HepG2 (cell line): ENCODE measurements around the gene MRPS18C. TPM values are rescaled to one million over a fixed set of nuclear protein-coding genes. Genes with fewer than 3 reads are reported as not detected.

Experiments used
- AKAP8 ChIP-seq: sonication (generic); formaldehyde crosslinking; IDR thresholded peaks from 2 replicates; pipeline ENCODE4 v1.5.1; 2020; ENCODE audit warnings: mild to moderate bottlenecking, missing genetic modification reagents
- CEBPB ChIP-seq: IDR thresholded peaks from 2 replicates; pipeline ENCODE4 v1.6.1; 2011; ENCODE audit warnings: low read depth, low read length, improper control_type of control experiment, borderline replicate concordance
- CHCHD3 ChIP-seq: sonication (generic); formaldehyde crosslinking; IDR thresholded peaks from 2 replicates; pipeline ENCODE4 v1.8.0; 2022; ENCODE audit warnings: mild to moderate bottlenecking, missing genetic modification reagents, moderate library complexity
- FOXM1 ChIP-seq: sonication (generic); formaldehyde crosslinking; IDR thresholded peaks from 2 replicates; pipeline ENCODE4 v1.5.0; 2020; ENCODE audit warnings: missing genetic modification reagents
- NFYC ChIP-seq: IDR thresholded peaks from 2 replicates; pipeline ENCODE4 v1.6.1; 2016; ENCODE audit warnings: missing genetic modification reagents, missing compliant biosample characterization
- RXRA ChIP-seq: sonication (generic); formaldehyde crosslinking; IDR thresholded peaks from 2 replicates; pipeline ENCODE4 v1.5.1; 2020; ENCODE audit warnings: missing genetic modification reagents
- SMAD9 ChIP-seq: sonication (generic); formaldehyde crosslinking; IDR thresholded peaks from 2 replicates; pipeline ENCODE4 v1.5.1; 2020; ENCODE audit warnings: mild to moderate bottlenecking, missing genetic modification reagents
- U2AF1 ChIP-seq: fragments of 200-400 bp; formaldehyde crosslinking; optimal IDR thresholded peaks from 2 replicates; pipeline ENCODE3; 2017; ENCODE audit warnings: mild to moderate bottlenecking, low read depth, low read length
- ZNF10 ChIP-seq: sonication (generic); formaldehyde crosslinking; IDR thresholded peaks from 2 replicates; pipeline ENCODE4 v1.4.0; 2020; ENCODE audit warnings: mild to moderate bottlenecking, low read depth, missing genetic modification reagents, borderline replicate concordance
- ZNF260 ChIP-seq: sonication (generic); formaldehyde crosslinking; IDR thresholded peaks from 2 replicates; pipeline ENCODE4 v1.4.0; 2020; ENCODE audit warnings: missing genetic modification reagents, low read depth, mild to moderate bottlenecking, borderline replicate concordance
- ZNF296 ChIP-seq: sonication (generic); formaldehyde crosslinking; conservative IDR thresholded peaks from 2 replicates; pipeline ENCODE4 v1.5.0; 2020; ENCODE audit warnings: mild to moderate bottlenecking, missing genetic modification reagents
- ZNF350 ChIP-seq: sonication (generic); formaldehyde crosslinking; IDR thresholded peaks from 2 replicates; pipeline ENCODE4 v1.4.0; 2020; ENCODE audit warnings: mild to moderate bottlenecking, low read depth, missing genetic modification reagents, borderline replicate concordance
- ZNF510 ChIP-seq: sonication (generic); formaldehyde crosslinking; IDR thresholded peaks from 2 replicates; pipeline ENCODE4 v1.4.0; 2020; ENCODE audit warnings: low read depth, mild to moderate bottlenecking, missing genetic modification reagents
- ZNF552 ChIP-seq: sonication (generic); formaldehyde crosslinking; IDR thresholded peaks from 2 replicates; pipeline ENCODE4 v1.9.0; 2022; ENCODE audit warnings: missing genetic modification reagents, mild to moderate bottlenecking, borderline replicate concordance
- ZNF607 ChIP-seq: sonication (generic); formaldehyde crosslinking; IDR thresholded peaks from 2 replicates; pipeline ENCODE4 v1.5.1; 2020; ENCODE audit warnings: missing genetic modification reagents, mild to moderate bottlenecking, borderline replicate concordance
- polyA plus RNA-seq, 8 experiments: library from polyadenylated mRNA; depleted of rRNA in 3 of 8; stranded (reverse) in 7 of 8; unstranded in 1 of 8; fragments of >200 nt; fragmentation: Illumina TruSeq in 4 of 8; extraction: Trizol in 4 of 8; gene quantifications; 2 replicates each; pipeline versions ENCODE4 v1.2.1 to v1.2.3, GENCODE V29; 2011 to 2016; ENCODE audit warnings: low read depth in 4 of 8, missing spikeins in 1 of 8, mixed read lengths in 1 of 8; ENCODE audit not compliant: insufficient read depth in 1 of 8
- total RNA-seq, 5 experiments: library from RNA; depleted of rRNA; stranded (reverse); fragments of >200 nt; fragmentation: Illumina TruSeq; extraction: Trizol; gene quantifications; 2 replicates each; pipeline ENCODE4 v1.2.3, GENCODE V29; 2016; ENCODE audit warnings: low read depth in 1 of 5
- TF ChIP-seq, protein P1 (sequence below): sonication (generic); formaldehyde crosslinking; IDR thresholded peaks from 2 replicates; pipeline ENCODE4 v1.8.0; 2022; ENCODE audit warnings: low read depth, missing genetic modification reagents
- TF ChIP-seq, protein P2 (sequence below): sonication (generic); formaldehyde crosslinking; IDR thresholded peaks from 2 replicates; pipeline ENCODE4 v1.4.0; 2020; ENCODE audit warnings: missing genetic modification reagents, mild to moderate bottlenecking, borderline replicate concordance
- TF ChIP-seq, protein P3 (sequence below): sonication (generic); formaldehyde crosslinking; conservative IDR thresholded peaks from 2 replicates; pipeline ENCODE4 v1.4.0; 2020; ENCODE audit warnings: missing genetic modification reagents
- TF ChIP-seq, protein P4 (sequence below): sonication (generic); formaldehyde crosslinking; conservative IDR thresholded peaks from 2 replicates; pipeline ENCODE4 v1.8.0; 2022; ENCODE audit warnings: missing genetic modification reagents

Gene MRPS18C
- total and polyA plus RNA-seq, 2 of the 13 experiments (the other 11 are each of a cell fraction or from before 2014, with no cell fraction given), result 45.4 to 124 TPM

DNA sequence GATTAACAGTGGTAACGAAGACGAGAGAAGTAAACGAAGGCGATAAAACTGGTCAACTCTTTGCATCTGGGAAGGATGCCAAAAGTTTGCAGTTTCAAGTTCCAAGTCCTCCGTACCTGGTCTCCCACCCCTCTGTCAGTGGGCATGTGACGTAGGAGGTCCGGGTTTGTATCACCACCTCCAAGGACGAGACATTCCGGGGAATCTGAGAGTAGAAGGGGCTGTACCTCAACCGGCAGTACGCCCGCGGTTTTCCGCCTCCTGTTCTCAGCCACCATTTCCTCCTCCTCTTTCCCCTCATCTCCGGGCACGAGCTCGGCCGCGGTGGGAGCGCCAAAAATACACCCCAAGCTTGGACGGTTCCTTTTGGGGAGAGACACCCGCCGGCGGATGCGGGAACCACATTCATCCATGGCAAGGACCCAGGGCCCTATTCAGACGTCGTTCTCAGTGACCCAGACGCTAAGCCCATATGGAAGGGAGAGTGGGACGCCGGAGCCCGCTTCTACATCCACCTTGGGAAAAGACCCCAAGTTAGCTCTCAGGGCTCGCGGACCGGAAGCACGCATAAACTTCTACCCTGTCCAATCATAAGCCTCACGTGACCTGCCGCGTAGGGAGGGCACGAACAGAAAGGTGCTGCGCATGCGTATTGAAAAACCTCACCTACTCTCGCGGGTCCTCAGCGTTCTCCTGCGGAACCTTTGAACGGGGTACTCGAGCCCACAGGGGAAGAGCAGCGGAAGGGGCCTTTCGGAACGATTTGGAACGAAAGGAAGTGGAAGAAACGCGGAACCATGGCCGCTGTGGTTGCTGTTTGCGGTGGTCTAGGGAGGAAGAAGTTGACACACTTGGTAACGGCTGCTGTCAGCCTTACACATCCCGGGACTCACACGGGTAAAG lies at the start of gene MRPS18C, which contains the start of gene HELQ (continued):
- TF ChIP-seq ZNF607 (CRISPR knock-in tag) (0 out of 2 replicates have a peak, but pooled peaks have one; percentile 13), ZNF260 (CRISPR knock-in tag) (no peak; the same call in 1 of the 2 replicates), ZNF552 (CRISPR knock-in tag) (no peak), FOXM1 (CRISPR knock-in tag) (no peak), ZNF350 (CRISPR knock-in tag) (peak; percentile 97), ZNF510 (CRISPR knock-in tag) (no peak), RXRA (CRISPR knock-in tag) (peak; percentile 79; the same call in 1 of the 2 replicates), ZNF10 (CRISPR knock-in tag) (no peak), ZNF296 (no peak), CEBPB (no peak), CHCHD3 (CRISPR knock-in tag) (peak; percentile 47; the same call in 1 of the 2 replicates), AKAP8 (CRISPR knock-in tag) (no peak), NFYC (CRISPR knock-in tag) (peak; percentile 82), SMAD9 (no peak), U2AF1 (peak; percentile 91)
- TF ChIP-seq, protein P1, sequence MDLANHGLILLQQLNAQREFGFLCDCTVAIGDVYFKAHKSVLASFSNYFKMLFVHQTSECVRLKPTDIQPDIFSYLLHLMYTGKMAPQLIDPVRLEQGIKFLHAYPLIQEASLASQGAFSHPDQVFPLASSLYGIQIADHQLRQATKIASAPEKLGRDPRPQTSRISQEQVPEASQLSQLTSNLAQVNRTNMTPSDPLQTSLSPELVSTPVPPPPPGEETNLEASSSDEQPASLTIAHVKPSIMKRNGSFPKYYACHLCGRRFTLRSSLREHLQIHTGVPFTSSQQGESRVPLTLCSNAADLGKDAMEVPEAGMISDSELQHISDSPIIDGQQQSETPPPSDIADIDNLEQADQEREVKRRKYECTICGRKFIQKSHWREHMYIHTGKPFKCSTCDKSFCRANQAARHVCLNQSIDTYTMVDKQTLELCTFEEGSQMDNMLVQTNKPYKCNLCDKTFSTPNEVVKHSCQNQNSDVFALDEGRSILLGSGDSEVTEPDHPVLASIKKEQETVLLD (CRISPR knock-in tag), result peak; percentile 67
- TF ChIP-seq, protein P2, sequence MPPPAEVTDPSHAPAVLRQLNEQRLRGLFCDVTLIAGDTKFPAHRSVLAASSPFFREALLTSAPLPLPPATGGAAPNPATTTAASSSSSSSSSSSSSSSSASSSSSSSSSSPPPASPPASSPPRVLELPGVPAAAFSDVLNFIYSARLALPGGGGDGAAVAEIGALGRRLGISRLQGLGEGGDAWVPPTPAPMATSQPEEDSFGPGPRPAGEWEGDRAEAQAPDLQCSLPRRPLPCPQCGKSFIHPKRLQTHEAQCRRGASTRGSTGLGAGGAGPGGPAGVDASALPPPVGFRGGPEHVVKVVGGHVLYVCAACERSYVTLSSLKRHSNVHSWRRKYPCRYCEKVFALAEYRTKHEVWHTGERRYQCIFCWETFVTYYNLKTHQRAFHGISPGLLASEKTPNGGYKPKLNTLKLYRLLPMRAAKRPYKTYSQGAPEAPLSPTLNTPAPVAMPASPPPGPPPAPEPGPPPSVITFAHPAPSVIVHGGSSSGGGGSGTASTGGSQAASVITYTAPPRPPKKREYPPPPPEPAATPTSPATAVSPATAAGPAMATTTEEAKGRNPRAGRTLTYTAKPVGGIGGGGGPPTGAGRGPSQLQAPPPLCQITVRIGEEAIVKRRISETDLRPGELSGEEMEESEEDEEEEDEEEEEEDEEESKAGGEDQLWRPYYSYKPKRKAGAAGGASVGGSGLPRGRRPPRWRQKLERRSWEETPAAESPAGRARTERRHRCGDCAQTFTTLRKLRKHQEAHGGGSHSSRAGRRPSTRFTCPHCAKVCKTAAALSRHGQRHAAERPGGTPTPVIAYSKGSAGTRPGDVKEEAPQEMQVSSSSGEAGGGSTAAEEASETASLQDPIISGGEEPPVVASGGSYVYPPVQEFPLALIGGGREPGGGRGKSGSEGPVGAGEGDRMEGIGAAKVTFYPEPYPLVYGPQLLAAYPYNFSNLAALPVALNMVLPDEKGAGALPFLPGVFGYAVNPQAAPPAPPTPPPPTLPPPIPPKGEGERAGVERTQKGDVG, result peak; percentile 91; the same call in 1 of the 2 replicates
- TF ChIP-seq, protein P3, sequence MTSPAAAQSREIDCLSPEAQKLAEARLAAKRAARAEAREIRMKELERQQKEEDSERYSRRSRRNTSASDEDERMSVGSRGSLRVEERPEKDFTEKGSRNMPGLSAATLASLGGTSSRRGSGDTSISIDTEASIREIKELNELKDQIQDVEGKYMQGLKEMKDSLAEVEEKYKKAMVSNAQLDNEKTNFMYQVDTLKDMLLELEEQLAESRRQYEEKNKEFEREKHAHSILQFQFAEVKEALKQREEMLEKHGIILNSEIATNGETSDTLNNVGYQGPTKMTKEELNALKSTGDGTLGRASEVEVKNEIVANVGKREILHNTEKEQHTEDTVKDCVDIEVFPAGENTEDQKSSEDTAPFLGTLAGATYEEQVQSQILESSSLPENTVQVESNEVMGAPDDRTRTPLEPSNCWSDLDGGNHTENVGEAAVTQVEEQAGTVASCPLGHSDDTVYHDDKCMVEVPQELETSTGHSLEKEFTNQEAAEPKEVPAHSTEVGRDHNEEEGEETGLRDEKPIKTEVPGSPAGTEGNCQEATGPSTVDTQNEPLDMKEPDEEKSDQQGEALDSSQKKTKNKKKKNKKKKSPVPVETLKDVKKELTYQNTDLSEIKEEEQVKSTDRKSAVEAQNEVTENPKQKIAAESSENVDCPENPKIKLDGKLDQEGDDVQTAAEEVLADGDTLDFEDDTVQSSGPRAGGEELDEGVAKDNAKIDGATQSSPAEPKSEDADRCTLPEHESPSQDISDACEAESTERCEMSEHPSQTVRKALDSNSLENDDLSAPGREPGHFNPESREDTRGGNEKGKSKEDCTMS (CRISPR knock-in tag), result no peak
- TF ChIP-seq, protein P4, sequence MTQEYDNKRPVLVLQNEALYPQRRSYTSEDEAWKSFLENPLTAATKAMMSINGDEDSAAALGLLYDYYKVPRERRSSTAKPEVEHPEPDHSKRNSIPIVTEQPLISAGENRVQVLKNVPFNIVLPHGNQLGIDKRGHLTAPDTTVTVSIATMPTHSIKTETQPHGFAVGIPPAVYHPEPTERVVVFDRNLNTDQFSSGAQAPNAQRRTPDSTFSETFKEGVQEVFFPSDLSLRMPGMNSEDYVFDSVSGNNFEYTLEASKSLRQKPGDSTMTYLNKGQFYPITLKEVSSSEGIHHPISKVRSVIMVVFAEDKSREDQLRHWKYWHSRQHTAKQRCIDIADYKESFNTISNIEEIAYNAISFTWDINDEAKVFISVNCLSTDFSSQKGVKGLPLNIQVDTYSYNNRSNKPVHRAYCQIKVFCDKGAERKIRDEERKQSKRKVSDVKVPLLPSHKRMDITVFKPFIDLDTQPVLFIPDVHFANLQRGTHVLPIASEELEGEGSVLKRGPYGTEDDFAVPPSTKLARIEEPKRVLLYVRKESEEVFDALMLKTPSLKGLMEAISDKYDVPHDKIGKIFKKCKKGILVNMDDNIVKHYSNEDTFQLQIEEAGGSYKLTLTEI (CRISPR knock-in tag), result no peak
